ENCODE data around the gene CST1. TPM values are rescaled to one million over a fixed set of nuclear protein-coding genes. Genes with fewer than 3 reads are reported as not detected.
"Not testable (repeated sequence)": the region's sequence is repeated elsewhere in the genome, so short reads cannot be mapped to it uniquely, and the experiment has no call there.

The CST1 gene
- polyA plus RNA-seq (2012; ENCODE audit: insufficient read depth, insufficient read length): not detected

GRCh38 chr20:23750786-23751185 lies at the start of gene CST1:
Gene CST1 (minus strand): TSS chr20:23750935. CDS start chr20:23750866, 69 bp downstream.
- DNase-seq (ENCODE audit: low read depth, low spot score); H3K4me3 ChIP-seq (ENCODE audit: low read length): not testable (repeated sequence)

- H3K4me3 ChIP-seq (ENCODE audit: low read length); DNase-seq (ENCODE audit: low read depth, low spot score): not testable (repeated sequence)
Observed at GRCh38 chr20:23799216-23799847, 48.6 kb upstream of the CST1 start.

GRCh38 chr20:23795526-23795925 lies 44.8 kb upstream of the CST1 start:
- H3K4me3 ChIP-seq (ENCODE audit: low read length): no peak overlapping the region
- DNase-seq (ENCODE audit: low read depth, low spot score): no peak

GRCh38 chr20:23794841-23795240 lies 44.1 kb upstream of the CST1 start:
- no peak overlapping the region for H3K4me3 ChIP-seq (ENCODE audit: low read length)
- no peak for DNase-seq (ENCODE audit: low read depth, low spot score)

GRCh38 chr20:23794065-23794464 lies 43.3 kb upstream of the CST1 start:
- H3K4me3 ChIP-seq (ENCODE audit: low read length): no peak overlapping the region
- DNase-seq (ENCODE audit: low read depth, low spot score): no peak

GRCh38 chr20:23783447-23783846 lies 32.7 kb upstream of the CST1 start:
- DNase-seq (ENCODE audit: low read depth, low spot score): no peak
- no peak overlapping the region for H3K4me3 ChIP-seq (ENCODE audit: low read length)

GRCh38 chr20:23782366-23782983 lies 31.7 kb upstream of the CST1 start:
- H3K4me3 ChIP-seq (ENCODE audit: low read length): no peak overlapping the region
- DNase-seq (ENCODE audit: low read depth, low spot score): peak; percentile 86

GRCh38 chr20:23778676-23779075 lies 27.9 kb upstream of the CST1 start:
- H3K4me3 ChIP-seq (ENCODE audit: low read length); DNase-seq (ENCODE audit: low read depth, low spot score): not testable (repeated sequence)

- H3K4me3 ChIP-seq (ENCODE audit: low read length): not testable (repeated sequence)
Observed at GRCh38 chr20:23777380-23777779, 26.6 kb upstream of the CST1 start.

GRCh38 chr20:23776067-23776771 lies 25.5 kb upstream of the CST1 start:
- DNase-seq (ENCODE audit: low read depth, low spot score): no peak
- no peak overlapping the region for H3K4me3 ChIP-seq (ENCODE audit: low read length)

More at GRCh38 chr20:23777380-23777779, 26.6 kb upstream of the CST1 start:
- not testable (repeated sequence) for DNase-seq (ENCODE audit: low read depth, low spot score)

- H3K4me3 ChIP-seq (ENCODE audit: low read length): no peak overlapping the region
- DNase-seq (ENCODE audit: low read depth, low spot score): no peak
Observed at GRCh38 chr20:23774081-23774480, 23.3 kb upstream of the CST1 start.

- DNase-seq (ENCODE audit: low read depth, low spot score): no peak
- H3K4me3 ChIP-seq (ENCODE audit: low read length): no peak overlapping the region
Observed at GRCh38 chr20:23773579-23773978, 22.8 kb upstream of the CST1 start.

GRCh38 chr20:23773127-23773526 lies 22.4 kb upstream of the CST1 start:
- no peak overlapping the region for H3K4me3 ChIP-seq (ENCODE audit: low read length)
- no peak for DNase-seq (ENCODE audit: low read depth, low spot score)

GRCh38 chr20:23772074-23772473 lies 21.3 kb upstream of the CST1 start:
- no peak overlapping the region for H3K4me3 ChIP-seq (ENCODE audit: low read length)
- DNase-seq (ENCODE audit: low read depth, low spot score): no peak

- no peak for DNase-seq (ENCODE audit: low read depth, low spot score)
- H3K4me3 ChIP-seq (ENCODE audit: low read length): no peak overlapping the region
Observed at GRCh38 chr20:23770384-23770783, 19.6 kb upstream of the CST1 start.

- H3K4me3 ChIP-seq (ENCODE audit: low read length); DNase-seq (ENCODE audit: low read depth, low spot score): not testable (repeated sequence)
Observed at GRCh38 chr20:23768520-23768919, 17.8 kb upstream of the CST1 start.

- no peak overlapping the region for H3K4me3 ChIP-seq (ENCODE audit: low read length)
- no peak for DNase-seq (ENCODE audit: low read depth, low spot score)
Observed at GRCh38 chr20:23766531-23766930, 15.8 kb upstream of the CST1 start.

- H3K4me3 ChIP-seq (ENCODE audit: low read length): no peak overlapping the region
- no peak for DNase-seq (ENCODE audit: low read depth, low spot score)
Observed at GRCh38 chr20:23765578-23765977, 14.8 kb upstream of the CST1 start.

- not testable (repeated sequence) for DNase-seq (ENCODE audit: low read depth, low spot score); H3K4me3 ChIP-seq (ENCODE audit: low read length)
Observed at GRCh38 chr20:23764630-23765029, 13.9 kb upstream of the CST1 start.

GRCh38 chr20:23763345-23763744 lies 12.6 kb upstream of the CST1 start:
- no peak for DNase-seq (ENCODE audit: low read depth, low spot score)
- no peak overlapping the region for H3K4me3 ChIP-seq (ENCODE audit: low read length)

Data from Jurkat, Clone E6-1 (cell line).